Gastroesophageal sphincter (tissue), 4 donors: ENCODE data around the gene CAMKMT. TPM values are rescaled to one million over a fixed set of nuclear protein-coding genes. Genes with fewer than 3 reads are reported as not detected.

Experiments used
- ATAC-seq: fragments of 150-250 bp; one replicate; pipeline ENCODE4 v1.9.1; 2016; ENCODE audit warnings: mild to moderate bottlenecking, moderate library complexity
- H3K27ac ChIP-seq, 4 donors: fragments of 200-600 bp; sonication (generic) in 3 of 4; 1 replicate in 3 of 4; 2 replicates in 1 of 4; pipeline ENCODE4 v1.5.1; 2016 to 2019
- H3K27me3 ChIP-seq: fragments of 200-600 bp; sonication (generic); one replicate; pipeline ENCODE4 v1.5.1; 2019
- H3K36me3 ChIP-seq, 2 donors: fragments of 200-600 bp; sonication (generic); one replicate each; pipeline ENCODE4 v1.5.1; 2019; ENCODE audit warnings: control low read depth in 1 of 2
- H3K4me1 ChIP-seq, 3 donors: fragments of 200-600 bp; sonication (generic); 1 replicate in 2 of 3; 2 replicates in 1 of 3; pipeline ENCODE4 v1.5.1; 2016 to 2019; ENCODE audit warnings: control low read depth in 2 of 3
- H3K4me3 ChIP-seq, 2 donors: fragments of 200-600 bp; sonication (generic); one replicate each; pipeline ENCODE4 v1.5.1; 2019; ENCODE audit warnings: mild to moderate bottlenecking in 1 of 2, moderate library complexity in 1 of 2
- H3K9me3 ChIP-seq, 3 donors: fragments of 200-600 bp; sonication (generic); one replicate each; pipeline ENCODE4 v1.5.1; 2017 to 2019; ENCODE audit warnings: control low read depth in 2 of 3
- EP300 ChIP-seq: sonication (generic); formaldehyde crosslinking; IDR thresholded peaks from one replicate; pipeline ENCODE4 v1.6.1; 2017; ENCODE audit warnings: antibody characterized with exemption, mild to moderate bottlenecking
- POLR2A ChIP-seq, 2 donors: fragments of 450-650 bp; IDR thresholded peaks; one replicate each; pipeline ENCODE4 v1.6.1; 2017; ENCODE audit warnings: antibody characterized with exemption in 2 of 2, mild to moderate bottlenecking in 2 of 2, moderate library complexity in 1 of 2
- POLR2AphosphoS5 ChIP-seq: sonication (generic); formaldehyde crosslinking; IDR thresholded peaks from one replicate; pipeline ENCODE4 v1.6.1; 2017; ENCODE audit warnings: antibody characterized with exemption
- WGBS, 2 donors: methylation state at CpG; one replicate each; pipeline ENCODE4 v1.1.5; 2018; ENCODE audit warnings: low coverage in 1 of 2; 5-methylcytosine and 5-hydroxymethylcytosine counted together
- total RNA-seq, 4 donors: library from RNA; depleted of rRNA; stranded (reverse); fragments of >200 nt; gene quantifications; one replicate each; pipeline ENCODE4 v1.1.0, GENCODE V29; 2016
- TF ChIP-seq, protein P1 (sequence below), 4 experiments: fragments of 200-600 bp in 2 of 4; fragments of 450-650 bp in 2 of 4; sonication (generic) in 1 of 4; IDR thresholded peaks; one replicate each; pipeline ENCODE4 v1.5.1; 2017 to 2019; ENCODE audit warnings: antibody characterized with exemption in 4 of 4, mild to moderate bottlenecking in 2 of 4, moderate library complexity in 2 of 4

CAMKMT gene
- total RNA-seq, 4 donors from 2014 or later = 4.2 to 19.5 (median 11.0) TPM

DNA sequence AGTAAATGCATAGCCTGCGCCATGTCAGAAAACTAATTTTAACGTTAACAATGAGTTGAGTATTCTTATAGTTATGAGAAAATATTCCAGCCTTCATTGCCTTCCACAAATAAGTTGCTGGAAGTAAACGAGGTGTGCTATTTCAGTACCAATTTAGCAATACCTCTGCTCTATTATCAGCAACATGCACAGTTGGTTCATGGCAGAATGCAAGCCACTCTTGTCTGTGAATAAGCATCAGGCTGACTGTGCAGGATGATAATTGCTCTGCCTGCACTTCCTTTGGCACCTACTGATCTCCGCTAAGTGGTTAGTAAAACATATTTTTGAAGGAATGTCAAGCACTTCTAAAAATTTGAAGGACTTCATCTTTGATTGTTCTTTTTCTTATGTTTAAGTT, 317.8 kb downstream of the CAMKMT start:
- WGBS, 2 donors = 87 to 88% methylated on average over 4 of the region's 4 CpGs
- no peak for ATAC-seq
- Histone ChIP-seq H3K36me3 (no peaks in the 10 kb centered on the region), H3K9me3 (no peaks in the 10 kb centered on the region), H3K4me1 (no peaks in the 10 kb centered on the region), H3K27ac (no peak overlapping the region), H3K4me3 (no peak overlapping the region), H3K27me3 (no peaks in the 10 kb centered on the region)
- TF ChIP-seq POLR2AphosphoS5 (no peak), POLR2A (IDR thresholded peaks at IDR 0.05) (no peak), EP300 (no peak)
- TF ChIP-seq, protein P1, sequence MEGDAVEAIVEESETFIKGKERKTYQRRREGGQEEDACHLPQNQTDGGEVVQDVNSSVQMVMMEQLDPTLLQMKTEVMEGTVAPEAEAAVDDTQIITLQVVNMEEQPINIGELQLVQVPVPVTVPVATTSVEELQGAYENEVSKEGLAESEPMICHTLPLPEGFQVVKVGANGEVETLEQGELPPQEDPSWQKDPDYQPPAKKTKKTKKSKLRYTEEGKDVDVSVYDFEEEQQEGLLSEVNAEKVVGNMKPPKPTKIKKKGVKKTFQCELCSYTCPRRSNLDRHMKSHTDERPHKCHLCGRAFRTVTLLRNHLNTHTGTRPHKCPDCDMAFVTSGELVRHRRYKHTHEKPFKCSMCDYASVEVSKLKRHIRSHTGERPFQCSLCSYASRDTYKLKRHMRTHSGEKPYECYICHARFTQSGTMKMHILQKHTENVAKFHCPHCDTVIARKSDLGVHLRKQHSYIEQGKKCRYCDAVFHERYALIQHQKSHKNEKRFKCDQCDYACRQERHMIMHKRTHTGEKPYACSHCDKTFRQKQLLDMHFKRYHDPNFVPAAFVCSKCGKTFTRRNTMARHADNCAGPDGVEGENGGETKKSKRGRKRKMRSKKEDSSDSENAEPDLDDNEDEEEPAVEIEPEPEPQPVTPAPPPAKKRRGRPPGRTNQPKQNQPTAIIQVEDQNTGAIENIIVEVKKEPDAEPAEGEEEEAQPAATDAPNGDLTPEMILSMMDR (IDR thresholded peaks at IDR 0.05) = no peak

DNA sequence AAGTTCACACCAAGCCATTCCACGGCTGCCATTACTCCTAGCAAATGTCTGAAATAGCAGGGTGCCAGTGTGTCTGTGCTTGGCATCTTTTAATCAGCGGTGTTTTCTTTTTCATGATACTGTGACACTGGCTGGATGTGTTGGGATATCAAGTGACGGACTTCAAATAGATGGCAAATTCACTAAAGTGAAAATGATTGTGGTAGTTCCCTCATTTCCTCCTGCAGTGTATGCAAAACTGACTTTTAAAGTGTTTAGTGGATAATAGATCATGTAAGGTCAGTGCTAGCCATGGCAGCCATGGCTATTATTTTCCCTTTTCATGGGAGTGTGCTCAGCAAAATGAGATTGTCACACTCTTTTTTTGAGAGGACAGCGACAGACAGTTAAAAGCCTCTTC, 318.2 kb downstream of the CAMKMT start:
- no peaks in the 10 kb centered on the region for H3K27me3 ChIP-seq
- WGBS, 2 donors = 97 to 98% methylated on average over 4 of the region's 4 CpGs
- H3K4me3 ChIP-seq = no peak overlapping the region
- no peak for TF ChIP-seq POLR2A (IDR thresholded peaks at IDR 0.05)
- TF ChIP-seq, protein P1 (IDR thresholded peaks at IDR 0.05) = no peak
- H3K4me1 ChIP-seq = no peaks in the 10 kb centered on the region
- ATAC-seq = no peak
- no peaks in the 10 kb centered on the region for H3K36me3 ChIP-seq
- no peak overlapping the region for H3K27ac ChIP-seq
- no peaks in the 10 kb centered on the region for H3K9me3 ChIP-seq

DNA sequence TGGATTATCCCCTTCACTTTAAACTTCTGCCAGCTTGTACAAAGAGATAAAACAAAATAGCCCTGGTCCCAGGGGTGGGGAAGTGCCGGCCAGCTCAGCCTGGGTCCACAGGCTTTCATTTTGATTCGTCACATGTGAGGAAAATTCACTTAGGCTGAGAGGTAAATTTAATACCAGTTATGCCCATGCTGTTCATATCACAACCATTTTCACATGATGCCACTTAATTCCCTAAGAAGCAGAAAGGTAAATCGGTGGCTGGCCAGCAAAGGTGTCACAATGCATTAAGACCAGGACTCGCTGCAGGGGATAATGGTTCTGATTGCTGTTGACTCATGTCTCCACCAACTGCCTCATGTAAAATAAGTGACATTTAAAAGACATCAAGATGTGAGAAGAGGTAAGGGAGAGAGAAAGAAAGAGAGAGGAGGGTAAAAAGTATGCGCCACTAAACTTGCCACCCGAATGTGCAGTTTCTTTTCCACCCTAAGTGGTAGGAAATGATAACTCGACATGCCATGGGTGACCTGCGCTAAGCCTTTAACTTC, 318.8 kb downstream of the CAMKMT start:
- H3K4me3 ChIP-seq = no peak overlapping the region
- 78 to 91% methylated on average over 4 to 7 of the region's 8 CpGs for WGBS, 2 donors
- no peaks in the 10 kb centered on the region for H3K27me3 ChIP-seq
- ATAC-seq = no peak
- no peaks in the 10 kb centered on the region for H3K36me3 ChIP-seq
- H3K4me1 ChIP-seq = no peaks in the 10 kb centered on the region
- no peak overlapping the region for H3K27ac ChIP-seq
- TF ChIP-seq EP300 (no peak), POLR2AphosphoS5 (no peak), POLR2A (IDR thresholded peaks at IDR 0.05) (no peak)
- TF ChIP-seq, protein P1 (IDR thresholded peaks at IDR 0.05) = no peak
- H3K9me3 ChIP-seq = no peaks in the 10 kb centered on the region

DNA sequence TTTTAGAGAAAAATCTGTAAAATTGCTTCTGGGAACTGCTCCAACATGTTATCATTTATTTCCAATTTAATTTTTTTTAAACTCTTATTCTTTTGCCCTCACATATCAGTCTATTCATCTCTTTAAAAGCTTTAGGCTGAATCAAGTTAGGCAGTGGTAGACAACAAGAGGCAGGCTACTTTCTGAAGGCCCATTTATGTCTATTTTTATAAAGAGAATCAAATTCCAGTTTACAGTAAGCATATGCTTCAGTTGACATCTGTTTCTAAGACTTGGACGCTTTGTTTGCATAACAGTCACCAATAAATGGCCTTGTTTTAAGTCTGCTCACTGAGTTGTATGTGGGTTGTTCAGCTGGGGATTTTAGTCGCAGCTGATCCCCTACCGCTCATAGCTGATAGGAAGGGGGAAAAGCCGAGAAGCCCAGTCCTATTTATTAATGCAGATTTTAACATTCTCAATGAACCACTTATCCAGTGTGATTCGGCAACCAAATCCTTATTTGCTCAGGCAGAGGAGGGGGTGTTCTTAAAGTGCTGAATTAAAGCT, 319.3 kb downstream of the CAMKMT start:
- Histone ChIP-seq H3K4me1 (no peaks in the 10 kb centered on the region), H3K4me3 (no peak overlapping the region), H3K27ac (no peak overlapping the region), H3K9me3 (no peaks in the 10 kb centered on the region), H3K36me3 (no peaks in the 10 kb centered on the region), H3K27me3 (no peaks in the 10 kb centered on the region)
- TF ChIP-seq POLR2A (IDR thresholded peaks at IDR 0.05) = no peak
- TF ChIP-seq EP300 = no peak
- TF ChIP-seq, protein P1 (IDR thresholded peaks at IDR 0.05) = no peak
- TF ChIP-seq POLR2AphosphoS5 = no peak
- ATAC-seq = no peak
- WGBS, 2 donors = 9 to 43% methylated on average over 4 to 5 of the region's 5 CpGs

DNA sequence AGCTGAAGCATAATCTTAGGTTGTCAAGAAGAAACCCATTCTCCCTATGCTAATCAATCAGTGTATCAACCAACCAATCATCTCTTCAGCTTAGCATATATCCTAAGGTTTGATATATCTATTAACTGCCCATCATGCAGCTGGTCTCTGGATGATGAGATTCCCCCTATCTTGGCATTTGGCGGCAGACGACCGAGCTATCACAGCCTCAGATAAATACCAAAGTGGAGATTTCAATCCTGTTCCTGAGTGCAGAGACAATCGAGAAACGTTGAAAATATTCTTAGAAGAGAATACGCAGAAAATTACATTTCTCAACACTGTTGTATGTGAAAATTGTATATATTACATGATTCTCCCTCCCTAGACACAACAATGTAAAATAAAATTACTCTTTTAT, 320.7 kb downstream of the CAMKMT start:
- TF ChIP-seq, protein P1 (IDR thresholded peaks at IDR 0.05) = no peak
- TF ChIP-seq POLR2AphosphoS5 = no peak
- no peak for TF ChIP-seq EP300
- TF ChIP-seq POLR2A (IDR thresholded peaks at IDR 0.05) = no peak
- Histone ChIP-seq H3K27ac (no peak overlapping the region), H3K27me3 (no peaks in the 10 kb centered on the region), H3K4me3 (no peak overlapping the region), H3K4me1 (no peaks in the 10 kb centered on the region), H3K36me3 (no peaks in the 10 kb centered on the region), H3K9me3 (no peaks in the 10 kb centered on the region)
- WGBS, 2 donors = 93 to 96% methylated on average over 6 of the region's 6 CpGs
- no peak for ATAC-seq
